ENCODE results near the gene CELA2A. TPM values are rescaled to one million over a fixed set of nuclear protein-coding genes. Genes with fewer than 3 reads are reported as not detected.
"Not testable (repeated sequence)": the region's sequence is repeated elsewhere in the genome, so short reads cannot be mapped to it uniquely, and the experiment has no call there.

CELA2A gene
- total and polyA plus RNA-seq, 9 of the 15 experiments (the other 6 are each of a cell fraction or from before 2014, with no cell fraction given), result 0.62 TPM; not detected in 8

DNA sequence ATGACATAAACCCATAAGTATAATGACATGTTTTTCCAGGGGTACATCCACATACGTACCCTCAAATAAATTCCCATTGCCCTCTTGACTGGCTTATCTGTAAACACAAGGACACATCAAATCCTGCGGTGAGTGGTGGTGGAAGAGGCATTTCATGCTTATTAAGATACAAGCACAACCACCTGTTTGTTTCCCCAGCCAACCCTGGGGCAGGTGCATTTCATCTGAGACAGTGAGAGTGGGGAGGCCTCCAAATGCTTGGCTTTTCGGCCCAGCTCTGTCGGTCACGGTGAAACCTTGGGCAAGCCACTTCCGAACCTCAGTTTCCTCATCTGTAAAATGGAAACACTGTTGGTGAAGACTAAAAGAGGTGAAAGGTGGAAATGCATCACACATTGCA, 27.9 kb downstream of the CELA2A start:
- FAIRE-seq, result not testable (repeated sequence)
- WGBS (ENCODE audit: insufficient coverage, low coverage, missing lambda C conversion rate), result 68% methylated on average over 6 of the region's 6 CpGs

DNA sequence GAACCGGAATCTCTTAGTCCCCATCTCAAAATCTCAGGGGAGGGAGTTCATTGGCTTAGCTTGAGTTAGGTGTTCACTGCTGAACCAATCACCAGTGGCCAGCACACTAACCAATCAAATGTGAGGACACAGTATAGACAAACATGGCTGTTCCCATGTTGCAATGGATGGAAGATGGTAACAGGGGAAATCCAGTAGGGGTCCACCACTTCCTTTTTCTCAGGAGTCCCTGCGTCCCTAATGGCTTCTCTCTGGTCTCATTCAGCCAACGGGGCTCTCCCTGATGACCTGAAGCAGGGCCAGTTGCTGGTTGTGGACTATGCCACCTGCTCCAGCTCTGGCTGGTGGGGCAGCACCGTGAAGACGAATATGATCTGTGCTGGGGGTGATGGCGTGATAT, 29.1 kb downstream of the CELA2A start:
- Histone ChIP-seq H3K79me2 (ENCODE audit: control insufficient read depth, insufficient read depth, low read length) (no peaks in the 10 kb centered on the region), H3K9ac (ENCODE audit: insufficient read depth in 1 of 2, low read depth in 2 of 2, low read length in 2 of 2) (no peak overlapping the region), H3K36me3 (ENCODE audit: control insufficient read depth, insufficient read depth, low read length) (no peaks in the 10 kb centered on the region), H3K4me3 (no peak overlapping the region), H3K27me3 (ENCODE audit: control insufficient read depth in 2 of 2, insufficient read depth in 2 of 2, low read length in 2 of 2) (no peaks in the 10 kb centered on the region), H3K4me2 (ENCODE audit: insufficient read depth, low read length) (no peak overlapping the region), H4K20me1 (replicated peaks; ENCODE audit: control insufficient read depth, insufficient read depth, low read length) (no peaks in the 10 kb centered on the region), H3K27ac (ENCODE audit: extremely low read depth, low read depth, low read length) (no peak overlapping the region), H3K9me1 (ENCODE audit: control insufficient read depth, insufficient read depth, low read length) (no peaks in the 10 kb centered on the region), H3K9me3 (replicated peaks; ENCODE audit: control insufficient read depth, insufficient read depth, low read depth, low read length) (no peaks in the 10 kb centered on the region), H3K4me1 (replicated peaks in 1 of 2; ENCODE audit: control insufficient read depth in 2 of 2, insufficient read depth in 2 of 2, low read length in 2 of 2) (peaks cover 0 to 4% of the 10 kb centered on the region in 2 experiments; a peak in 1 of 5 replicates), H2AFZ (ENCODE audit: low read depth, low read length) (no peak overlapping the region)
- TF ChIP-seq CEBPG (CRISPR knock-in tag; IDR thresholded peaks at IDR 0.05), result 0 out of 2 replicates have a peak, but pooled peaks have one; percentile 17
- TF ChIP-seq CEBPG (tag; conservative IDR thresholded peaks at IDR 0.05 in 1 of 2, IDR thresholded peaks at IDR 0.05 in 1 of 2), result no peak
- TF ChIP-seq PTBP1 (IDR thresholded peaks at IDR 0.05; ENCODE audit: low read depth, low read length), result no peak
- 0 out of 2 replicates have a peak, but pooled peaks have one; percentile 36 for TF ChIP-seq SPI1 (IDR thresholded peaks at IDR 0.05; ENCODE audit: borderline replicate concordance, low read depth, low read length)
- FAIRE-seq (no peak), ATAC-seq (peak; percentile 74), DNase-seq (ENCODE audit: extremely low read depth in 1 of 4, low spot score in 3 of 4) (peak in 1 of 4 experiments; percentile 54)
- POLR2A ChIA-PET, result interaction anchor here (0.8 kb wide), 1 partner anchor 18 kb away, joined by 3 read pairs; no protein-coding TSS in a partner anchor
- BruUV-seq (replicated peaks), result no TSS peak
- intact Hi-C loops (cut with micrococcal nuclease), result no loop called here
- CTCF ChIA-PET (ENCODE audit: low intra/inter-chr PET ratio), result no interaction called here
- 64% methylated on average over 6 of the region's 6 CpGs for WGBS (ENCODE audit: insufficient coverage, low coverage, missing lambda C conversion rate)
- in situ Hi-C loops (cut with MboI), result no loop called here

More for the DNA sequence above, 27.9 kb downstream of the CELA2A start:
- H2AFZ ChIP-seq (ENCODE audit: low read depth, low read length); H3K9me3 ChIP-seq (replicated peaks; ENCODE audit: control insufficient read depth, insufficient read depth, low read depth, low read length); ATAC-seq; H3K9me1 ChIP-seq (ENCODE audit: control insufficient read depth, insufficient read depth, low read length); H3K4me1 ChIP-seq (replicated peaks in 1 of 2; ENCODE audit: control insufficient read depth in 2 of 2, insufficient read depth in 2 of 2, low read length in 2 of 2); H3K36me3 ChIP-seq (ENCODE audit: control insufficient read depth, insufficient read depth, low read length); in situ Hi-C loops (cut with MboI); H3K27me3 ChIP-seq (ENCODE audit: control insufficient read depth in 2 of 2, insufficient read depth in 2 of 2, low read length in 2 of 2); H4K20me1 ChIP-seq (replicated peaks; ENCODE audit: control insufficient read depth, insufficient read depth, low read length); H3K4me3 ChIP-seq; DNase-seq (ENCODE audit: extremely low read depth in 1 of 4, low spot score in 3 of 4); POLR2A ChIA-PET; H3K4me2 ChIP-seq (ENCODE audit: insufficient read depth, low read length); H3K79me2 ChIP-seq (ENCODE audit: control insufficient read depth, insufficient read depth, low read length); CTCF ChIA-PET (ENCODE audit: low intra/inter-chr PET ratio); H3K9ac ChIP-seq (ENCODE audit: insufficient read depth in 1 of 2, low read depth in 2 of 2, low read length in 2 of 2); BruUV-seq (replicated peaks); H3K27ac ChIP-seq (ENCODE audit: extremely low read depth, low read depth, low read length); intact Hi-C loops (cut with micrococcal nuclease): not testable (repeated sequence)
- TF ChIP-seq BCOR (IDR thresholded peaks at IDR 0.05), result peak; percentile 60; the same call in 1 of the 2 replicates
- TF ChIP-seq KDM1A (IDR thresholded peaks at IDR 0.05), result 0 out of 4 replicates have a peak, but pooled peaks of 1 of the 2 experiments have one; percentile 31
- TF ChIP-seq RBM25 (IDR thresholded peaks at IDR 0.05; ENCODE audit: low read depth, low read length, severe bottlenecking), result peak; percentile 46

DNA sequence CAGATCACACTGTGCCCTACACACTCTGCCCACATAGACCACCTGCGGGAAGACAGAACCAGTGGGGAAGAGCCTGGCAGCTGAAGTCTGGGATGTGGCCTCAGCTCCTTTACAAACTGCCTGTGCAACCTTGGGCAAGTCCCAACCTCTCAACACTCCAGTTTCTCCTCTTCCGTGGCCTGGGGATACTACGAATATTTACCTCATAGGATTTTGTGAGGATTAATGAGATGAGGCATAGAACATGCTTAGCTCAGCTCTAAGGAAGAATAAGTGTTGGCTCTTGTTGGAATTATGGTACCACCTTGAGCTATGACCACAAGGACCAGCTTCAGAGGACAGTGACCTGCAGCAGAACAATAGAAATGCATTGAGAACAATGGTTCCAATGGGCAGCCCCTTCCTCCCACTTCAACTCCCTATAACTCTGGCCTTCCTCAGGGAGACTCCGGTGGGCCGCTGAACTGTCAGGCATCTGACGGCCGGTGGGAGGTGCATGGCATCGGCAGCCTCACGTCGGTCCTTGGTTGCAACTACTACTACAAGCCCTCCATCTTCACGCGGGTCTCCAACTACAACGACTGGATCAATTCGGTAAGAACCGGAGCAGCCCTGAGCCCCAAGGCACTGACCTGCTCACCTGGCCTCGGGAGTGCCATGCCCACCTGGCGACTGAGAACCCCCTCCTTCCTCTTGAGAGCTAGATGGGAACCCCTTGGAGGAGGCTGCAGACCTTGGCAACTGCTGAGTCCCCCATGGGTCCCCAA, 30.5 kb downstream of the CELA2A start:
- H3K4me1 ChIP-seq (replicated peaks in 1 of 2; ENCODE audit: control insufficient read depth in 2 of 2, insufficient read depth in 2 of 2, low read length in 2 of 2); H3K4me2 ChIP-seq (ENCODE audit: insufficient read depth, low read length); H3K27ac ChIP-seq (ENCODE audit: extremely low read depth, low read depth, low read length); ATAC-seq; H4K20me1 ChIP-seq (replicated peaks; ENCODE audit: control insufficient read depth, insufficient read depth, low read length); intact Hi-C loops (cut with micrococcal nuclease); H3K9me3 ChIP-seq (replicated peaks; ENCODE audit: control insufficient read depth, insufficient read depth, low read depth, low read length); H2AFZ ChIP-seq (ENCODE audit: low read depth, low read length); H3K36me3 ChIP-seq (ENCODE audit: control insufficient read depth, insufficient read depth, low read length); CTCF ChIA-PET (ENCODE audit: low intra/inter-chr PET ratio); FAIRE-seq; BruUV-seq (replicated peaks); in situ Hi-C loops (cut with MboI); H3K79me2 ChIP-seq (ENCODE audit: control insufficient read depth, insufficient read depth, low read length); H3K4me3 ChIP-seq; H3K9ac ChIP-seq (ENCODE audit: insufficient read depth in 1 of 2, low read depth in 2 of 2, low read length in 2 of 2); H3K27me3 ChIP-seq (ENCODE audit: control insufficient read depth in 2 of 2, insufficient read depth in 2 of 2, low read length in 2 of 2); H3K9me1 ChIP-seq (ENCODE audit: control insufficient read depth, insufficient read depth, low read length); DNase-seq (ENCODE audit: extremely low read depth in 1 of 4, low spot score in 3 of 4): not testable (repeated sequence)
- WGBS (ENCODE audit: insufficient coverage, low coverage, missing lambda C conversion rate), result 74% methylated on average over 17 of the region's 17 CpGs
- POLR2A ChIA-PET, result interaction anchor here (0.6 to 0.8 kb wide), 2 partner anchors 9 to 233 kb away, joined by 3 read pairs; no protein-coding TSS in a partner anchor

Measured in K562 (cell line).